K562 treated with DMSO at 1 percent for 24 hours (cell line): ENCODE results near the gene NPAT. TPM values are rescaled to one million over a fixed set of nuclear protein-coding genes. Genes with fewer than 3 reads are reported as not detected.

Experiments
- total RNA-seq: library from RNA; unstranded; fragments of 300-600 nt; gene quantifications from 2 replicates; pipeline ENCODE4 v1.2.3, GENCODE V29; 2022; ENCODE audit warnings: low read depth; ENCODE audit not compliant: insufficient read depth

NPAT gene
- total RNA-seq: 7.9 and 8.2 TPM in 2 replicates

GRCh38 chr11:108222574-108223347 lies at the start of gene NPAT, which contains the start of gene ATM:
TSS of gene NPAT (minus strand) at chr11:108222638. CDS start at chr11:108222536, 102 bp downstream.
TSS of gene ATM (plus strand) at chr11:108223067. CDS start at chr11:108227625, 4,558 bp downstream.

GRCh38 chr11:108121274-108122155 lies 100.9 kb downstream of the NPAT start, which contains the start of gene ACAT1:
TSS of gene ACAT1 (plus strand) at chr11:108121567. CDS start at chr11:108121607, 40 bp downstream.

Other genes starting within 250 kb of the NPAT start
- gene CUL5, start 213.7 kb downstream of the NPAT start, total RNA-seq: 18.6 and 23.8 TPM in 2 replicates
- 34.6 and 37.8 TPM in 2 replicates for gene ACAT1, start 101.1 kb downstream of the NPAT start, total RNA-seq
- 15.1 and 19.0 TPM in 2 replicates for gene ATM, start 429 bp upstream of the NPAT start, total RNA-seq
- gene C11orf65, start 244.9 kb upstream of the NPAT start, total RNA-seq: 1.1 TPM in 1 of 2 replicates, not detected in the other